Measurements from ENCODE around the gene MRPS18A. TPM values are rescaled to one million over a fixed set of nuclear protein-coding genes. Genes with fewer than 3 reads are reported as not detected.

The MRPS18A gene
- total RNA-seq, 4 donors from 2014 or later: 43.7 to 57.4 (median 51.4) TPM

- Histone ChIP-seq H3K36me3 (no peaks in the 10 kb centered on the region), H3K4me1 (peaks cover 13 to 30% (median 19%) of the 10 kb centered on the region in 3 donors), H3K27ac (no peak overlapping the region), H3K9me3 (peaks cover 0 to 20% (median 9%) of the 10 kb centered on the region in 3 donors), H3K27me3 (no peaks in the 10 kb centered on the region), H3K4me3 (no peak overlapping the region)
- TF ChIP-seq, protein P1, sequence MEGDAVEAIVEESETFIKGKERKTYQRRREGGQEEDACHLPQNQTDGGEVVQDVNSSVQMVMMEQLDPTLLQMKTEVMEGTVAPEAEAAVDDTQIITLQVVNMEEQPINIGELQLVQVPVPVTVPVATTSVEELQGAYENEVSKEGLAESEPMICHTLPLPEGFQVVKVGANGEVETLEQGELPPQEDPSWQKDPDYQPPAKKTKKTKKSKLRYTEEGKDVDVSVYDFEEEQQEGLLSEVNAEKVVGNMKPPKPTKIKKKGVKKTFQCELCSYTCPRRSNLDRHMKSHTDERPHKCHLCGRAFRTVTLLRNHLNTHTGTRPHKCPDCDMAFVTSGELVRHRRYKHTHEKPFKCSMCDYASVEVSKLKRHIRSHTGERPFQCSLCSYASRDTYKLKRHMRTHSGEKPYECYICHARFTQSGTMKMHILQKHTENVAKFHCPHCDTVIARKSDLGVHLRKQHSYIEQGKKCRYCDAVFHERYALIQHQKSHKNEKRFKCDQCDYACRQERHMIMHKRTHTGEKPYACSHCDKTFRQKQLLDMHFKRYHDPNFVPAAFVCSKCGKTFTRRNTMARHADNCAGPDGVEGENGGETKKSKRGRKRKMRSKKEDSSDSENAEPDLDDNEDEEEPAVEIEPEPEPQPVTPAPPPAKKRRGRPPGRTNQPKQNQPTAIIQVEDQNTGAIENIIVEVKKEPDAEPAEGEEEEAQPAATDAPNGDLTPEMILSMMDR (IDR thresholded peaks at IDR 0.05): no peak
- TF ChIP-seq POLR2A (IDR thresholded peaks at IDR 0.05): no peak
- no peak for DNase-seq
- intact Hi-C loops (cut with DNase I): no loop called here
- WGBS, 2 donors: 63 to 78% methylated on average over 2 to 3 of the region's 3 CpGs
Observed at GRCh38 chr6:43727634-43728033, 40.0 kb upstream of the MRPS18A start.

GRCh38 chr6:43725643-43726580 lies 38.3 kb upstream of the MRPS18A start:
- intact Hi-C loops (cut with DNase I): no loop called here
- H3K27ac ChIP-seq: peak overlapping the region in 3 of 4 donors; percentile 13 to 54 (median 39)
- DNase-seq: no peak

DNA sequence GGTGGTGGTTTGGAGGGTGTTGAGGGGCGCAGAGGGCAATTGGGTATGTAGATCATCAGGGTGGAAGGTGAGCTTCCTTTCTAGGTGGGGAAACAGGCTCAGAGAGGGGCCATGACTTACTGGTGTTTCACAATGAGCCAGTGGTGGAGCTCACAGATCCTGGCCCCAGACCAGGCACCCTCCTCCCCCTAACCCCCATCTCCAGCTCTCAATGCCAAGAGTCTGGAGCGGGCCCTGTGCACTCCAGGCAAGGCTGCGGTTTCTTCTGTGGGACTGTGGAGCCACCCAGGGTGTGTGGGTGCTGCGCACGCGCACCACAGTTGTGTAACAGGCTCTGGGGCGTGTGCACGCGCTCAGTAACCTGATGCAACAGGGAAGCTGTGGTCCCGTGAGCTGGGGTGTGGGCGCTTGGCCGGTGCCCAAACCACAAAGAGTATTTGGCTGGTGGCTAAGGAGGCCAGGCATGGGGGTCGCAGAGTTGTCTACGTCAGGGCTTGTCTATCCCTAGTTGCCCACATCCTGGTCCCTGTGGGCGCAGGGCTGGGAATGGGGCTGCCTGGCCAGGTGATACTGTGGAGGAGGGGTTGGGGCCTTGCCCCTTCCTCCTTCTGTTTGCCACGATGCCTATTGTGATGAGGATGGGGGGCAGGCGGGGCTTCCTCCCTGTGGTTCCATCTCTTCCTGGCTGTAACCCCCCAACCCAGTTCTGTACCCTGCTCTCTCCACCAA lies 37.5 kb upstream of the MRPS18A start:
- Histone ChIP-seq H3K27ac (peak overlapping the region; percentile 2 to 54 (median 26)), H3K36me3 (no peaks in the 10 kb centered on the region), H3K27me3 (no peaks in the 10 kb centered on the region), H3K9me3 (no peaks in the 10 kb centered on the region), H3K4me3 (no peak overlapping the region), H3K4me1 (peaks cover 13 to 30% (median 19%) of the 10 kb centered on the region in 3 donors)
- WGBS, 2 donors: 40 to 67% methylated on average over 1 of the region's 17 CpGs
- TF ChIP-seq, protein P1 (IDR thresholded peaks at IDR 0.05): peak in 1 of 6 experiments; percentile 34
- TF ChIP-seq POLR2A (IDR thresholded peaks at IDR 0.05): peak in 2 of 4 donors; percentile 44
- intact Hi-C loops (cut with DNase I): no loop called here
- DNase-seq: peak; percentile 48

More at GRCh38 chr6:43725643-43726580, 38.3 kb upstream of the MRPS18A start:
- WGBS, 2 donors: 70 to 97% methylated on average over 5 to 7 of the region's 7 CpGs
- no peaks in the 10 kb centered on the region for H3K27me3 ChIP-seq
- H3K4me3 ChIP-seq: no peak overlapping the region
- no peak for TF ChIP-seq POLR2A (IDR thresholded peaks at IDR 0.05)
- TF ChIP-seq, protein P1 (IDR thresholded peaks at IDR 0.05): no peak
- H3K36me3 ChIP-seq: no peaks in the 10 kb centered on the region
- H3K9me3 ChIP-seq: peaks cover 0 to 8% (median 7%) of the 10 kb centered on the region in 3 donors
- H3K4me1 ChIP-seq: peaks cover 13 to 30% (median 19%) of the 10 kb centered on the region in 3 donors

DNA sequence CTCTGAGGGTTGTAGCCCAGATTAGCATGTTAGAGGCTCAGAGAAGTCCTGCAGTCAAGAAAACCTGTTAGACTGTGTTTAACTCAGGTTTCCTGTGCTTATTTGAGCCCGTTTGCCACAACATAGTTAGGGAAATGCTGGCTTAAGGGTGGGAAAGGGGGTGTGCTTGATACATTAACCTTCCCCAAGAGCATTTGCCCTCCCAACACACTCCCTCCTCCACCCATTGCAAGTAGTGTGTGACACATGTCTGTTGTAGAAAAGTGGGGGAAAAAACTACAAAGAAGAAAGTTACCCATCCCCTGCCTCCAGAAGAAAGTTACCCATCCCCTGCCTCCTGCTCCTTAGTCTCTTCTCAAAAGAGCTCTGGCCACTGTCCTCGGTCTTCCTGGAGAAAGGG lies 36.8 kb upstream of the MRPS18A start:
- TF ChIP-seq POLR2A (IDR thresholded peaks at IDR 0.05): no peak
- TF ChIP-seq, protein P1 (IDR thresholded peaks at IDR 0.05): no peak
- Histone ChIP-seq H3K27ac (peak overlapping the region in 1 of 4 donors; percentile 25), H3K27me3 (peaks cover 0 to 2% (median 0%) of the 10 kb centered on the region in 4 donors), H3K4me3 (no peak overlapping the region), H3K4me1 (peaks cover 13 to 30% (median 19%) of the 10 kb centered on the region in 3 donors), H3K36me3 (no peaks in the 10 kb centered on the region), H3K9me3 (no peaks in the 10 kb centered on the region)
- 51 to 63% methylated on average over 2 of the region's 2 CpGs for WGBS, 2 donors
- intact Hi-C loops (cut with DNase I): no loop called here
- no peak for DNase-seq

Measured in esophagus squamous epithelium (tissue), 5 donors.